ENCODE results near the gene MCM8.

MCM8 gene

GRCh38 chr20:5949943-5950270 is 545 bp upstream of the MCM8 start:
- no peak for DNase-seq

- DNase-seq, result no peak
Observed at GRCh38 chr20:5967469-5967868, 17.0 kb downstream of the MCM8 start.

GRCh38 chr20:5968462-5968861 is 18.0 kb downstream of the MCM8 start:
- DNase-seq, result no peak

GRCh38 chr20:5969348-5969935 is 19.0 kb downstream of the MCM8 start:
- DNase-seq, result no peak

GRCh38 chr20:5969940-5970339 is 19.5 kb downstream of the MCM8 start:
- no peak for DNase-seq

GRCh38 chr20:5970381-5970780 is 19.9 kb downstream of the MCM8 start:
- no peak for DNase-seq

GRCh38 chr20:5971203-5971602 is 20.8 kb downstream of the MCM8 start:
- no peak for DNase-seq

GRCh38 chr20:5973172-5973571 is 22.7 kb downstream of the MCM8 start:
- DNase-seq, result no peak

- no peak for DNase-seq
Observed at GRCh38 chr20:5973971-5974370, 23.5 kb downstream of the MCM8 start.

GRCh38 chr20:5974531-5974930 is 24.1 kb downstream of the MCM8 start:
- no peak for DNase-seq

GRCh38 chr20:5975778-5976177 is 25.3 kb downstream of the MCM8 start:
- no peak for DNase-seq

GRCh38 chr20:5977223-5977622 is 26.8 kb downstream of the MCM8 start:
- no peak for DNase-seq

- DNase-seq, result no peak
Observed at GRCh38 chr20:5977975-5978374, 27.5 kb downstream of the MCM8 start.

- no peak for DNase-seq
Observed at GRCh38 chr20:5979801-5980200, 29.3 kb downstream of the MCM8 start.

GRCh38 chr20:5980720-5981538 is 30.5 kb downstream of the MCM8 start:
- DNase-seq, result no peak

- DNase-seq, result no peak
Observed at GRCh38 chr20:5987383-5987782, 36.9 kb downstream of the MCM8 start.

GRCh38 chr20:5989539-5989938 is 39.1 kb downstream of the MCM8 start:
- DNase-seq, result no peak

- no peak for DNase-seq
Observed at GRCh38 chr20:5990946-5991345, 40.5 kb downstream of the MCM8 start.

GRCh38 chr20:5991623-5992441 is 41.4 kb downstream of the MCM8 start:
- no peak for DNase-seq

- no peak for DNase-seq
Observed at GRCh38 chr20:5996765-5997164, 46.3 kb downstream of the MCM8 start.

- no peak for DNase-seq
Observed at GRCh38 chr20:5999783-6000182, 49.3 kb downstream of the MCM8 start.

- DNase-seq, result no peak
Observed at GRCh38 chr20:6000871-6001270, 50.4 kb downstream of the MCM8 start.

GRCh38 chr20:6006603-6006949 is 56.1 kb downstream of the MCM8 start:
- no peak for DNase-seq

- peak; percentile 24 for DNase-seq
Observed at GRCh38 chr20:6007094-6007528, 56.7 kb downstream of the MCM8 start.
